A549 treated with DMSO at 1 μM for 4 hours (cell line): ENCODE measurements around the gene GON7. TPM values are rescaled to one million over a fixed set of nuclear protein-coding genes. Genes with fewer than 3 reads are reported as not detected.

Experiments
- total RNA-seq: library from RNA; stranded (reverse); fragments of 200-300 nt; extraction: Qiagen RNA extraction; gene quantifications from 5 replicates; pipeline ENCODE4 v1.2.3, GENCODE V29; 2022; ENCODE audit warnings: low read depth

The GON7 gene, protein sequence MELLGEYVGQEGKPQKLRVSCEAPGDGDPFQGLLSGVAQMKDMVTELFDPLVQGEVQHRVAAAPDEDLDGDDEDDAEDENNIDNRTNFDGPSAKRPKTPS
- total RNA-seq = 15.8 to 18.6 TPM (median 17.2 TPM) in 5 replicates

DNA sequence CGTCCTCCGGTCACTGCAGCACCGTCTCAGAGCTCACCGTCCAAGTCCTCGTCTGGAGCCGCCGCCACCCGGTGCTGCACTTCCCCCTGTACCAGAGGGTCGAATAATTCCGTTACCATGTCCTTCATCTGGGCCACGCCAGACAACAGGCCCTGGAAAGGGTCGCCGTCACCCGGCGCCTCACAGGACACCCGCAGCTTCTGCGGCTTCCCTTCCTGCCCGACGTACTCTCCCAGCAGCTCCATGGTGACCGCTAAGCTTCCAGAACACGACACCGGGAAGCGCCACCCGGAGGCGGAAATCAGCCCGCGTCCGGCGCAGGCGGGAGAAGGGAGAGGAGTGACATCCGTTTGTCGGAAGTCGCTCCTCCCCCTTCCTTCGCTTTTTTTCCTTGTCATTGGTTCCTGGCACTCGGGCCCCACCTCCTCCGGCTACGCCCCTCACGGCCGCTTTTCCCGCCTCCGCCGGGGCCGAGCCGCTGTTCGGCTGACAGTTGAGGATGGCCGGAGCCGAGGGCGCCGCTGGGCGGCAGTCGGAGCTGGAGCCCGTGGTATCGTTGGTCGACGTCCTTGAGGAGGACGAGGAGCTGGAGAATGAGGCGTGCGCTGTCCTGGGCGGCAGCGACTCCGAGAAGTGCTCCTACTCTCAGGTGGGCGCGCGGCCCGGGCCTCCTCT, at the start of gene GON7, which contains the start of gene UBR7:
GON7 (minus strand) TSS at position 273 of the 675 bp plus-strand sequence; CDS start at position 245, 28 bp downstream.
UBR7 (plus strand) TSS at position 464 of the 675 bp plus-strand sequence; CDS start at position 500, 36 bp downstream.

DNA sequence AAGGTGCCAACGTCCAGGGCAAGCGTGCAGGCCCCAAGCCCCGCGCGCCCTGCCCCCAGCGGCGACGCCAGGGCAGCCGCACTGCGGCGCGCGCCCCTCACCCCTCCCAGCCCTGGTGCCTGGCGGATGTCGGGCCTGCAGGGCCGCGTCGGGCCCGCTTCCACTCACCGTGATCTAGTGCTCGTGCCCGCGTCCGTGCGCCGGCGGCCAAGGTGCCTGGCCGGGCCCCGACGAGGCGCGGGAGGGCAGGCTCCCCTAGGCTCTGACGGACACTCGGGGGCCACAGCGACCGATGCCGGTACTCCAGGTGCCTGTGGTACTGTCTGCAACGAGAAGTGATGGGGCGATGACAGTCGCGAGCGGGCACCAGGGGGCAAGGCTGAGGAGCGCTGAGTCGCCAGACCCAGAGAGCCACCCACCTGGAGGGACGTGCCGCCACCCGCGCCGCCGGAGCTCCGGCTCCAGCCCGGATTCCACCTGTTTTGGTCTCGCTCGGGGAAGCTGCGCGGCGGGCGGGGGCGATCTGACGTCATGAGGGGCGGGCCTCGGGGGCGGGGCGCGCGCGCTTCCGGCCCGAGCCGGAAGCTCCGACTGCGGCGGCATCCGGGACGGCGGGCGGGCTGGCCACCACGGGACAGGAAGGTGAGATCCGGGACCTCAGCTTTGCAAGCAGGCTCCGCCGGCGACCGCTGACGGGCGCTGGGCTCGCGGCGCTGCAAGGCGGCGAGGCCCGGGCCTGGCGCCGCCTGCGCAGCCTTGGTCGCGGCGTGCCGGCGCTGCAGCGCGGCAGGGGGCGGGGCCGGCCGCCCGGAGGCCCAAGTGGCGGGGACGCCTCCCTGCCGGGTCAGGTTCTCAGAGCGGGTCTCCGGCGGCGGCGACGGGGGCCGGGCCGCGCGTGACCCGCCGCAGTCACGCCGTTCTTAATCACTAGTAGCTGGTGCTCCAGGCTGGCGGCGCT, 22.2 kb downstream of the GON7 start, which contains the start of the genes LYSET and MOAP1:
LYSET (plus strand) TSS at position 927 of the 958 bp plus-strand sequence. CDS start 89 bp downstream, outside the sequence.
MOAP1 (minus strand) TSS at position 507 of the 958 bp plus-strand sequence. CDS start 655 bp downstream, outside the sequence.

Other genes starting within 250 kb of the GON7 start
- 48.1 to 55.1 TPM (median 49.6 TPM) in 5 replicates for gene ITPK1, start 91.1 kb downstream of the GON7 start, total RNA-seq
- 11.3 to 17.9 TPM (median 16.0 TPM) in 5 replicates for gene MOAP1, start 22.2 kb downstream of the GON7 start, total RNA-seq
- gene LYSET, start 21.7 kb downstream of the GON7 start, total RNA-seq = 35.8 to 40.4 TPM (median 38.5 TPM) in 5 replicates
- 26.3 to 30.3 TPM (median 29.7 TPM) in 5 replicates for gene UBR7, start 191 bp upstream of the GON7 start, total RNA-seq
- 12.1 to 20.2 TPM (median 15.5 TPM) in 5 replicates for gene BTBD7, start 126.0 kb upstream of the GON7 start, total RNA-seq
- gene COX8C, start 140.1 kb upstream of the GON7 start, total RNA-seq = not detected in 5 replicates
- 0.01 TPM in 2 of 5 replicates, not detected in the others for gene UNC79, start 223.9 kb upstream of the GON7 start, total RNA-seq